HS-27A (cell line): ENCODE measurements around the gene RBCK1.

Experiments used
- DNase-seq: peaks from one replicate; pipeline ENCODE4 v3.0.0-alpha.2; 2012; ENCODE audit warnings: low read depth, missing footprints

The RBCK1 gene

GRCh38 chr20:399182-399707, 8.9 kb upstream of the RBCK1 start:
- no peak for DNase-seq

- DNase-seq, result no peak
Measured at GRCh38 chr20:400128-400453, 8.0 kb upstream of the RBCK1 start.

- no peak for DNase-seq
Measured at GRCh38 chr20:400454-401275, 7.4 kb upstream of the RBCK1 start.

GRCh38 chr20:401682-402495, 6.2 kb upstream of the RBCK1 start:
- no peak for DNase-seq

GRCh38 chr20:402496-402885, 5.6 kb upstream of the RBCK1 start:
- no peak for DNase-seq

GRCh38 chr20:402898-403581, 5.1 kb upstream of the RBCK1 start:
- DNase-seq, result no peak

GRCh38 chr20:403582-403957, 4.5 kb upstream of the RBCK1 start:
- DNase-seq, result no peak

- DNase-seq, result no peak
Measured at GRCh38 chr20:404088-404487, 4.0 kb upstream of the RBCK1 start.

- no peak for DNase-seq
Measured at GRCh38 chr20:406200-407132, 1.6 kb upstream of the RBCK1 start.

- DNase-seq, result peak; percentile 48
Measured at GRCh38 chr20:407133-407952, 756 bp upstream of the RBCK1 start.

- no peak for DNase-seq
Measured at GRCh38 chr20:408843-409696, 971 bp downstream of the RBCK1 start.

GRCh38 chr20:409697-410559, 1.8 kb downstream of the RBCK1 start:
- no peak for DNase-seq

- DNase-seq, result no peak
Measured at GRCh38 chr20:412081-412480, 4.0 kb downstream of the RBCK1 start.

GRCh38 chr20:414161-414560, 6.1 kb downstream of the RBCK1 start:
- DNase-seq, result no peak

- DNase-seq, result no peak
Measured at GRCh38 chr20:415820-416322, 7.8 kb downstream of the RBCK1 start.

- DNase-seq, result no peak
Measured at GRCh38 chr20:416950-417800, 9.1 kb downstream of the RBCK1 start.

GRCh38 chr20:417801-418342, 9.8 kb downstream of the RBCK1 start:
- DNase-seq, result no peak
